ENCODE results near the gene GINS3.
"Not testable (repeated sequence)": the region's sequence is repeated elsewhere in the genome, so short reads cannot be mapped to it uniquely, and the experiment has no call there.

Gene GINS3

GRCh38 chr16:58377932-58378331 lies 14.3 kb upstream of the GINS3 start:
- H3K36me3 Mint-ChIP-seq: no peaks in the 10 kb centered on the region
- no peak overlapping the region for H3K27ac Mint-ChIP-seq
- no peaks in the 10 kb centered on the region for H3K27me3 Mint-ChIP-seq
- H3K4me1 Mint-ChIP-seq (ENCODE audit: low read depth): no peaks in the 10 kb centered on the region
- H3K4me3 Mint-ChIP-seq: no peak overlapping the region
- H3K9me3 Mint-ChIP-seq (ENCODE audit: low read depth): no peaks in the 10 kb centered on the region

- Mint-ChIP-seq H3K27ac (no peak overlapping the region), H3K4me3 (no peak overlapping the region), H3K36me3 (no peaks in the 10 kb centered on the region), H3K27me3 (no peaks in the 10 kb centered on the region), H3K9me3 (ENCODE audit: low read depth) (no peaks in the 10 kb centered on the region), H3K4me1 (ENCODE audit: low read depth) (no peaks in the 10 kb centered on the region)
Observed at GRCh38 chr16:58378401-58378800, 13.9 kb upstream of the GINS3 start.

DNA sequence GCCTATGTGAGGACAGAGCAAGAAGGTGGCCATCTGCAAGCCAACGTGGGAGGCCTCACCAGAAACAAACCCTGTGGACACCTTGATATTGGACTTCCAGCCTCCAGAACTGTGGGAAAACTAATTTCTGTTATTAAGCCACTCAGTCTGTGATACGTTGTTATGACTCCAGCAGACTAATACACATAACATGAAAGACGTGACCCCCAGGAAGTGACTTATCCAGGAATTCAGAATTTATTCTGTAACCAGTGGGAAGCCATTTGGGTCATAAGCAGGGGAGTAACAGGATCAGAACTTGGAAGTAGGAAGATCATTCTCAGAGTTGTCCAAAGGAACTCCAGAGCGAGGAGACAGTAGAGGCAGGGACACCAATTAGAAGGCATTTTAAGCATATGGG lies 12.5 kb upstream of the GINS3 start:
- Mint-ChIP-seq H3K27ac (no peak overlapping the region), H3K36me3 (no peaks in the 10 kb centered on the region), H3K27me3 (peaks cover 1% of the 10 kb centered on the region), H3K9me3 (ENCODE audit: low read depth) (no peaks in the 10 kb centered on the region), H3K4me3 (no peak overlapping the region), H3K4me1 (ENCODE audit: low read depth) (no peaks in the 10 kb centered on the region)

- Mint-ChIP-seq H3K4me3 (no peak overlapping the region), H3K27me3 (peaks cover 1% of the 10 kb centered on the region), H3K4me1 (ENCODE audit: low read depth) (no peaks in the 10 kb centered on the region), H3K27ac (no peak overlapping the region), H3K9me3 (ENCODE audit: low read depth) (no peaks in the 10 kb centered on the region), H3K36me3 (no peaks in the 10 kb centered on the region)
Observed at GRCh38 chr16:58381661-58382060, 10.6 kb upstream of the GINS3 start.

- no peaks in the 10 kb centered on the region for H3K36me3 Mint-ChIP-seq
- H3K4me1 Mint-ChIP-seq (ENCODE audit: low read depth): no peaks in the 10 kb centered on the region
- peaks cover 1% of the 10 kb centered on the region for H3K27me3 Mint-ChIP-seq
- H3K9me3 Mint-ChIP-seq (ENCODE audit: low read depth): no peaks in the 10 kb centered on the region
- no peak overlapping the region for H3K27ac Mint-ChIP-seq
- H3K4me3 Mint-ChIP-seq: no peak overlapping the region
Observed at GRCh38 chr16:58384437-58385055, 7.7 kb upstream of the GINS3 start.

GRCh38 chr16:58385218-58385773 lies 7.0 kb upstream of the GINS3 start:
- Mint-ChIP-seq H3K36me3 (no peaks in the 10 kb centered on the region), H3K4me3 (no peak overlapping the region), H3K9me3 (ENCODE audit: low read depth) (no peaks in the 10 kb centered on the region), H3K27ac (no peak overlapping the region), H3K4me1 (ENCODE audit: low read depth) (no peaks in the 10 kb centered on the region), H3K27me3 (peaks cover 1% of the 10 kb centered on the region)

GRCh38 chr16:58389724-58390123 lies 2.5 kb upstream of the GINS3 start:
- Mint-ChIP-seq H3K27ac (no peak overlapping the region), H3K36me3 (no peaks in the 10 kb centered on the region), H3K27me3 (no peaks in the 10 kb centered on the region), H3K9me3 (ENCODE audit: low read depth) (no peaks in the 10 kb centered on the region), H3K4me3 (no peak overlapping the region), H3K4me1 (ENCODE audit: low read depth) (peaks cover 22% of the 10 kb centered on the region)

GRCh38 chr16:58393138-58393504 lies 850 bp downstream of the GINS3 start:
- peak overlapping the region; percentile 99 for H3K4me3 Mint-ChIP-seq
- no peaks in the 10 kb centered on the region for H3K27me3 Mint-ChIP-seq
- peak overlapping the region; percentile 100 for H3K27ac Mint-ChIP-seq
- H3K36me3 Mint-ChIP-seq: peaks cover 2% of the 10 kb centered on the region
- no peaks in the 10 kb centered on the region for H3K9me3 Mint-ChIP-seq (ENCODE audit: low read depth)
- H3K4me1 Mint-ChIP-seq (ENCODE audit: low read depth): peaks cover 22% of the 10 kb centered on the region

DNA sequence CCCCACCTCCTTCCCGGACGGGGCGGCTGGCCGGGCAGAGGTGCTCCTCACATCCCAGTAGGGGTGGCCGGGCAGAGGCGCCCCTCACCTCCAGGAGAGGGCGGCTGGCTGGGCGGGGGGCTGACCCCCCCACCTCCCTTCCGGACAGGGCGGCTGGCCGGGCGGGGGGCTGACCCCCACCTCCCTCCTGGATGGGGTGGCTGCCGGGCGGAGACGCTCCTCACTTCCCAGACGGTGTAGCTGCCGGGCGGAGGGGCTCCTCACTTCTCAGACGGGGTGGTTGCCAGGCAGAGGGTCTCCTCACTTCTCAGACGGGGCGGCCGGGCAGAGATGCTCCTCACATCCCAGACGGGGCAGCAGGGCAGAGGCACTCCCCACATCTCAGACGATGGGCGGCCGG lies 4.6 kb downstream of the GINS3 start:
- not testable (repeated sequence) for H3K27me3 Mint-ChIP-seq; H3K27ac Mint-ChIP-seq; H3K36me3 Mint-ChIP-seq; H3K9me3 Mint-ChIP-seq (ENCODE audit: low read depth); H3K4me3 Mint-ChIP-seq
- peaks cover 19% of the 10 kb centered on the region for H3K4me1 Mint-ChIP-seq (ENCODE audit: low read depth)

DNA sequence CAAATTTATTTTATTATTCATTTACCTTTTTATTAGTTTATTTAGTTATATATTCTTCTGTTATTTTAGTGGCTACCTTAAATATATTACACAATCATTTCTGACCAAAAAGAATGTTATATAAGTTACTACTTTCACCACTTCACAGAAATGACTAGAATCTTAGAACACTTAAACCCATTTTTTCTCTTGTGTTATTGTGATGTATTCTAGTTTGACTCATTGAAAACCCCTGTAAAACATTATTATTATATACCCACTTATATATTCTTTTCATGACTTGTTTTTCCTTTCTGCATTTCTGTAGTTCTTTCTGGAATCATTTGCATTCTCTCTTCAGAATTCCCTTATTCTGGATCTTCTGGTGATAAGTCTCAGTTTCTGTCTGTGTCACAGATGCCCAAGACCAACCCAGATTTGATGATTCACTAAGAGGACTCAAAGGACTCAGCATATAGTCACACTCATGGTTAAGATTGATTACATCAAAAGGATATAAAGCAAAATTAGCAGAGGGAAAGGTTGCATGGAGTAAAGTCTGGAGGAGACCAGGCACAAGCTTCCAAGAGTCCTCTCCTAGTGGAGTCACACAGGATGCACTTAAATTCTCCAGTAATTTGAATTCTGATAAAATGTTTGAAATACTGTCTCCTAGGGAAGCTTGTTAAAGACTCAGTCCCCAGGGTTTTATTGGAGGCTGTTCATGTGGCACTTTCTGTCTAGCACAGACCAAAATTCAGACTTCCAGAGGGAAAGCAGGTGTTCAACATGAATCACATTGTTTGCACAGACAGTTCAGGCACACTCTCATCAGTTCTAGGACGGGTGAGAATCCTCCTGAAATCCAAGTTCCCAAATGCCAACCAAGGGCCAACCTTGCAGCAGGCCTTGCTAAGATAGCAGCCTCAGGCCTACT lies 7.7 kb downstream of the GINS3 start:
- no peaks in the 10 kb centered on the region for H3K4me1 Mint-ChIP-seq (ENCODE audit: low read depth)
- H3K4me3 Mint-ChIP-seq: no peak overlapping the region
- H3K36me3 Mint-ChIP-seq: peaks cover 9% of the 10 kb centered on the region
- no peak overlapping the region for H3K27ac Mint-ChIP-seq
- no peaks in the 10 kb centered on the region for H3K27me3 Mint-ChIP-seq
- H3K9me3 Mint-ChIP-seq (ENCODE audit: low read depth): no peaks in the 10 kb centered on the region

GRCh38 chr16:58401305-58401704 lies 9.0 kb downstream of the GINS3 start:
- not testable (repeated sequence) for H3K4me1 Mint-ChIP-seq (ENCODE audit: low read depth); H3K27ac Mint-ChIP-seq; H3K36me3 Mint-ChIP-seq; H3K4me3 Mint-ChIP-seq; H3K9me3 Mint-ChIP-seq (ENCODE audit: low read depth); H3K27me3 Mint-ChIP-seq

DNA sequence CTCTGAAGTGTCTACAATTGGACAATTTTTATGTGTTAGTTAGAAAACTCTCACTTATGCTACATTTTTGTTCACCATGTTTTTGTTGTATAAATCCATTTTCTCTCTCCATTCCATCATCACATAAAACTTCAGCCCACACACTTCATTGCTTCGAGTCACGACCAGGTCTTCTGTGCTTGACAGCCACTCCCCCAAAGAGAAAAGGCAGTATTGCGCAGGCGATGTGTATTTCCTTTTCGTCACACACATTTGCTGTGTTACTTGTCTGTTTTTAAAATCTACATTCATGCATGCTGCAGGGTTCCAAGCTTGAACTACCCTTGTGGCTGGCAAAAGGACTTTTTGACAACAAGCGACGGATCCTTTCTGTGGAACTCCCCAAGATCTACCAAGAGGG lies 10.5 kb downstream of the GINS3 start:
- no peaks in the 10 kb centered on the region for H3K27me3 Mint-ChIP-seq
- no peak overlapping the region for H3K4me3 Mint-ChIP-seq
- no peaks in the 10 kb centered on the region for H3K4me1 Mint-ChIP-seq (ENCODE audit: low read depth)
- no peak overlapping the region for H3K27ac Mint-ChIP-seq
- peaks cover 9% of the 10 kb centered on the region for H3K36me3 Mint-ChIP-seq
- no peaks in the 10 kb centered on the region for H3K9me3 Mint-ChIP-seq (ENCODE audit: low read depth)

DNA sequence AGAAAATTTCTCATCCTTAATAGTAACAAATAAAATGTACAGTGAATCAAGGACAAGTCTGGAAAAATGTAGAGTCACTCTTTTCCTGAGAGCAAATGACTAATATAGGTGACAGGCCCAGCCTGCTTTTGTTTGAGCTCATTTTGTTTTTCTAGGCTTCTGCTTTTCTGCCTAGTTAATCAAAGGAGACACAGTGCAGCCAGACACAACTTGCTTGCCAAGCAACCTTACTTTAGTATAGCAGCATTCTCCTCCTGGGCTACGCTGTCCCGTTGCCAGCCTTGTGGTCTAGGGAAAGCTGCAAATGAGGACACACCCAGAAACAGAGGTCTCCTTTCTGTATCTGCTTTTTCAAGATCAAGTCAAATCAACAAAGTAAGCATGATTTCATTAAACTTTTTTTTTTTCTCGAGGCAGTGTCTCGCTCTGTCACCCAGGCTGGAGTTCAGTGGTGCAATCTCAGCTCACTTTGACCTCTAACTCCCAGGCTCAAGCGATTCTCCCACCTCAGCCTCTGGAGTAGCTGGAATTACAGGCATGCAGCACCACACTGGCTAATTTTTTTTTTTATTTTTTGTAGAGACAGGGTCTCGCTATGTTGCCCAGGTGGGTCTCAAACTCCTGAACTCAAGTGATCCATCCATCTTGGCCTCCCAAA lies 17.2 kb downstream of the GINS3 start:
- H3K4me3 Mint-ChIP-seq: no peak overlapping the region
- peaks cover 2% of the 10 kb centered on the region for H3K27me3 Mint-ChIP-seq
- no peaks in the 10 kb centered on the region for H3K9me3 Mint-ChIP-seq (ENCODE audit: low read depth)
- no peaks in the 10 kb centered on the region for H3K36me3 Mint-ChIP-seq
- no peaks in the 10 kb centered on the region for H3K4me1 Mint-ChIP-seq (ENCODE audit: low read depth)
- no peak overlapping the region for H3K27ac Mint-ChIP-seq

GRCh38 chr16:58411336-58411735 lies 19.1 kb downstream of the GINS3 start:
- H3K27ac Mint-ChIP-seq: no peak overlapping the region
- H3K36me3 Mint-ChIP-seq: no peaks in the 10 kb centered on the region
- no peaks in the 10 kb centered on the region for H3K4me1 Mint-ChIP-seq (ENCODE audit: low read depth)
- H3K4me3 Mint-ChIP-seq: no peak overlapping the region
- H3K9me3 Mint-ChIP-seq (ENCODE audit: low read depth): no peaks in the 10 kb centered on the region
- H3K27me3 Mint-ChIP-seq: peaks cover 2% of the 10 kb centered on the region
